Measurements from ENCODE around the gene DACT1. TPM values are rescaled to one million over a fixed set of nuclear protein-coding genes. Genes with fewer than 3 reads are reported as not detected.

Gene DACT1
- total and polyA plus RNA-seq, 2 of the 13 experiments (the other 11 are each of a cell fraction or from before 2014, with no cell fraction given), result 0.01 TPM; not detected in 1

DNA sequence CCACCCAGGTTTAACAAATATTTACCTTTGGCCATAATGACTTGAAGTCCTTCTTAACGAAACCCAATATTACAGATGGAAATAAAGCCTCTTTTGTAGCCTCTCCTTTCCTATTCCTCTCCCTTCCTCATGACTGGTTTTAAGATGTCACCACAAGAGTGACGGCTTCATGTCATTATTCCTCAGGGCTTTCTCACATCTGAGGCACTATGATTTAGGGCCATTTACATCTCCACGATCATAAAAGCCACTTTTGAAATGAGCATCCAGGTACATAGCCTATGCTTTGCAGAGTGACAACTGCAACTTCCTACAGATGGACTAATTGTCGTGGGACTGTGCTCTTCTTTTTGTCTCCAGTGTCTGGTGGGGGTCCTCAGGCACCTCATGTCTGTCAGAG is 32.3 kb upstream of the DACT1 start:
- intact Hi-C loops (cut with micrococcal nuclease; ENCODE audit: unreplicated experiment), result no loop called here

More for the DNA sequence above, 32.3 kb upstream of the DACT1 start:
- Histone ChIP-seq H3K9me3 (ENCODE audit: low read length) (no peaks in the 10 kb centered on the region), H3K4me2 (ENCODE audit: low read depth, low read length) (no peak overlapping the region), H3K36me3 (replicated peaks in 1 of 2; ENCODE audit: control insufficient read depth in 1 of 2, insufficient read depth in 2 of 2, low read length in 2 of 2) (no peaks in the 10 kb centered on the region), H3K4me3 (replicated peaks in 1 of 3; ENCODE audit: insufficient read depth in 1 of 3, low read depth in 2 of 3, low read length in 3 of 3) (no peak overlapping the region), H3K27me3 (ENCODE audit: control insufficient read depth in 1 of 2, insufficient read depth in 2 of 2, low read length in 2 of 2) (no peaks in the 10 kb centered on the region; a peak in 1 of 5 replicates), H4K20me1 (ENCODE audit: insufficient read depth, low read length) (no peaks in the 10 kb centered on the region), H3K4me1 (ENCODE audit: insufficient read depth, low read length) (peaks cover 16% of the 10 kb centered on the region), H3K27ac (ENCODE audit: extremely low read length, insufficient read depth, low read length) (no peak overlapping the region), H3K9ac (ENCODE audit: insufficient read depth, low read depth, low read length) (no peak overlapping the region), H3K79me2 (ENCODE audit: insufficient read depth, low read length) (no peaks in the 10 kb centered on the region), H2AFZ (ENCODE audit: low read length) (no peak overlapping the region)
- ChIA-PET CTCF (ENCODE audit: low intra/inter-chr PET ratio, low total read pairs) (no interaction called here), POLR2A (no interaction called here)
- DNase-seq (ENCODE audit: low spot score), result no peak
- no TSS peak for BruUV-seq (replicated peaks)
- WGBS (ENCODE audit: low lambda C conversion rate), result 41% methylated on average over 4 of the region's 4 CpGs
- FAIRE-seq, result no peak
- in situ Hi-C loops (cut with HindIII; ENCODE audit: extremely low pct_ligation_motif_present, low pct_unique_long_range_greater_than_20kb), result no loop called here
- TF ChIP-seq MED1 (CRISPR knock-in tag; IDR thresholded peaks at IDR 0.05) (no peak), TBX3 (IDR thresholded peaks at IDR 0.05; ENCODE audit: borderline replicate concordance) (no peak), DMAP1 (CRISPR knock-in tag; IDR thresholded peaks at IDR 0.05) (no peak)
- TF ChIP-seq, protein P1, sequence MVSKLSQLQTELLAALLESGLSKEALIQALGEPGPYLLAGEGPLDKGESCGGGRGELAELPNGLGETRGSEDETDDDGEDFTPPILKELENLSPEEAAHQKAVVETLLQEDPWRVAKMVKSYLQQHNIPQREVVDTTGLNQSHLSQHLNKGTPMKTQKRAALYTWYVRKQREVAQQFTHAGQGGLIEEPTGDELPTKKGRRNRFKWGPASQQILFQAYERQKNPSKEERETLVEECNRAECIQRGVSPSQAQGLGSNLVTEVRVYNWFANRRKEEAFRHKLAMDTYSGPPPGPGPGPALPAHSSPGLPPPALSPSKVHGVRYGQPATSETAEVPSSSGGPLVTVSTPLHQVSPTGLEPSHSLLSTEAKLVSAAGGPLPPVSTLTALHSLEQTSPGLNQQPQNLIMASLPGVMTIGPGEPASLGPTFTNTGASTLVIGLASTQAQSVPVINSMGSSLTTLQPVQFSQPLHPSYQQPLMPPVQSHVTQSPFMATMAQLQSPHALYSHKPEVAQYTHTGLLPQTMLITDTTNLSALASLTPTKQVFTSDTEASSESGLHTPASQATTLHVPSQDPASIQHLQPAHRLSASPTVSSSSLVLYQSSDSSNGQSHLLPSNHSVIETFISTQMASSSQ (IDR thresholded peaks at IDR 0.05; ENCODE audit: low read depth), result no peak
- TF ChIP-seq, protein P1 (CRISPR knock-in tag; IDR thresholded peaks at IDR 0.05; ENCODE audit: borderline replicate concordance), result no peak
- ATAC-seq, result no peak

Data from HepG2 (cell line).